Iris pigment epithelial cell (primary cell): ENCODE data around the gene NCKAP5.

Experiments
- DNase-seq: peaks from one replicate; pipeline ENCODE4 v3.0.0-alpha.2; 2011; ENCODE audit warnings: low read depth

The NCKAP5 gene

GRCh38 chr2:132752421-132753206 lies 815.6 kb downstream of the NCKAP5 start:
- no peak for DNase-seq

GRCh38 chr2:132751836-132752235 lies 816.4 kb downstream of the NCKAP5 start:
- no peak for DNase-seq

GRCh38 chr2:132750606-132751005 lies 817.7 kb downstream of the NCKAP5 start:
- no peak for DNase-seq

GRCh38 chr2:132747046-132747445 lies 821.2 kb downstream of the NCKAP5 start:
- DNase-seq: no peak

GRCh38 chr2:132741754-132742153 lies 826.5 kb downstream of the NCKAP5 start:
- DNase-seq: no peak

- no peak for DNase-seq
These were observed 828.1 kb downstream of the NCKAP5 start for GRCh38 chr2:132740081-132740720.

- DNase-seq: no peak
These were observed 830.0 kb downstream of the NCKAP5 start for GRCh38 chr2:132738223-132738622.

GRCh38 chr2:132736059-132736458 lies 832.2 kb downstream of the NCKAP5 start:
- DNase-seq: no peak

GRCh38 chr2:132734961-132735360 lies 833.3 kb downstream of the NCKAP5 start:
- no peak for DNase-seq

- DNase-seq: peak; percentile 45
These were observed 835.2 kb downstream of the NCKAP5 start for GRCh38 chr2:132733094-132733493.

- no peak for DNase-seq
These were observed 835.6 kb downstream of the NCKAP5 start for GRCh38 chr2:132732694-132733093.

GRCh38 chr2:132731441-132731840 lies 836.8 kb downstream of the NCKAP5 start:
- DNase-seq: no peak

- DNase-seq: no peak
These were observed 837.7 kb downstream of the NCKAP5 start for GRCh38 chr2:132730611-132731010.

GRCh38 chr2:132729522-132729921 lies 838.7 kb downstream of the NCKAP5 start:
- DNase-seq: no peak

GRCh38 chr2:132726155-132726554 lies 842.1 kb downstream of the NCKAP5 start:
- DNase-seq: no peak

- no peak for DNase-seq
These were observed 842.5 kb downstream of the NCKAP5 start for GRCh38 chr2:132725748-132726147.

GRCh38 chr2:132725148-132725547 lies 843.1 kb downstream of the NCKAP5 start:
- no peak for DNase-seq

- DNase-seq: peak; percentile 3
These were observed 846.3 kb downstream of the NCKAP5 start for GRCh38 chr2:132721938-132722337.

GRCh38 chr2:132720393-132720792 lies 847.9 kb downstream of the NCKAP5 start:
- DNase-seq: no peak

GRCh38 chr2:132719480-132719879 lies 848.8 kb downstream of the NCKAP5 start:
- DNase-seq: no peak

- no peak for DNase-seq
These were observed 851.3 kb downstream of the NCKAP5 start for GRCh38 chr2:132716954-132717353.

- DNase-seq: no peak
These were observed 852.6 kb downstream of the NCKAP5 start for GRCh38 chr2:132715386-132716351.
